Loucy (cell line): ENCODE data around the gene SHC4.

Source experiments
- CTCF ChIP-seq: fragments of 200-600 bp; sonication (generic); conservative IDR thresholded peaks from 2 replicates; pipeline ENCODE4 v1.5.1; 2014; ENCODE audit warnings: mild to moderate bottlenecking, antibody characterized with exemption, low read length
- EZH2phosphoT487 ChIP-seq: fragments of 200-600 bp; IDR thresholded peaks from 2 replicates; pipeline ENCODE4 v1.6.1; 2018; ENCODE audit warnings: antibody characterized with exemption, mild to moderate bottlenecking, moderate library complexity, borderline replicate concordance

- TF ChIP-seq CTCF = no peak
- no peak for TF ChIP-seq EZH2phosphoT487
These were observed 169.0 kb downstream of the SHC4 start for GRCh38 chr15:48794697-48795134.
